Caco-2 (cell line): Measurements from ENCODE around the gene RARRES2. TPM values are rescaled to one million over a fixed set of nuclear protein-coding genes. Genes with fewer than 3 reads are reported as not detected.

Experiments used
- BruUV-seq: library from RNA; stranded (reverse); fragments of 400-500 nt; replicated peaks from 2 replicates; lab custom pipeline; 2021; lab: Mats Ljungman, UMichigan
- CTCF ChIA-PET: fragments of 300-600 bp; sonication (Branson Sonifier 250); formaldehyde crosslinking; loops from one replicate; lab custom pipeline; 2022; ENCODE audit warnings: antibody characterized with exemption; lab: Charles Lee
- POLR2A ChIA-PET: fragments of 300-600 bp; sonication (Branson Sonifier 250); formaldehyde crosslinking; loops from one replicate; lab custom pipeline; 2022; ENCODE audit warnings: antibody characterized with exemption; lab: Charles Lee
- DNase-seq, 2 experiments: peaks; one replicate each; pipeline versions ENCODE4 v3.0.0 to v3.0.0-alpha.2; 2020 to 2022
- H3K27me3 ChIP-seq: replicated peaks from 2 replicates; pipeline ENCODE4 v1.6.0; 2011; ENCODE audit warnings: low read length; ENCODE audit not compliant: control insufficient read depth, insufficient read depth
- H3K36me3 ChIP-seq: 2 replicates; pipeline ENCODE4 v1.5.1; 2011; ENCODE audit warnings: low read length; ENCODE audit not compliant: control insufficient read depth, insufficient read depth
- H3K4me1 ChIP-seq: fragments of 250-450 bp; sonication (Bioruptor Pico); 2 replicates; pipeline ENCODE4 v1.5.1; 2020; ENCODE audit warnings: mild to moderate bottlenecking
- H3K4me3 ChIP-seq: 2 replicates; pipeline ENCODE4 v1.5.1; 2011; ENCODE audit warnings: low read depth, mild to moderate bottlenecking, control low read depth, low read length
- H3K9me3 ChIP-seq: fragments of 250-450 bp; sonication (Bioruptor Pico); 2 replicates; pipeline ENCODE4 v1.5.1; 2020; ENCODE audit warnings: mild to moderate bottlenecking, moderate library complexity
- H3K27ac Mint-ChIP-seq: one replicate; pipeline ENCODE4 v1.8.0; 2022; ENCODE audit warnings: mixed read lengths; ENCODE audit not compliant: unreplicated experiment
- H3K27me3 Mint-ChIP-seq: one replicate; pipeline ENCODE4 v1.8.0; 2022; ENCODE audit warnings: mixed read lengths; ENCODE audit not compliant: insufficient read depth, unreplicated experiment
- H3K36me3 Mint-ChIP-seq: one replicate; pipeline ENCODE4 v1.8.0; 2022; ENCODE audit warnings: mild to moderate bottlenecking, mixed read lengths; ENCODE audit not compliant: insufficient read depth, unreplicated experiment
- H3K4me1 Mint-ChIP-seq: one replicate; pipeline ENCODE4 v1.8.0; 2022; ENCODE audit warnings: low read depth, mixed read lengths; ENCODE audit not compliant: unreplicated experiment
- H3K4me3 Mint-ChIP-seq: one replicate; pipeline ENCODE4 v1.8.0; 2022; ENCODE audit warnings: mild to moderate bottlenecking, moderate library complexity, mixed read lengths; ENCODE audit not compliant: unreplicated experiment
- H3K9me3 Mint-ChIP-seq: one replicate; pipeline ENCODE4 v1.8.0; 2022; ENCODE audit warnings: mixed read lengths; ENCODE audit not compliant: unreplicated experiment
- CTCF ChIP-seq, 2 experiments: fragments of 200-600 bp in 1 of 2; IDR thresholded peaks; 1 replicate in 1 of 2; 2 replicates in 1 of 2; pipeline versions ENCODE4 v1.5.1 to v1.8.0; 2011 to 2022; ENCODE audit warnings: antibody characterized with exemption in 1 of 2, control low read depth in 1 of 2, inconsistent platforms in 1 of 2, low read depth in 1 of 2, low read length in 1 of 2, mild to moderate bottlenecking in 1 of 2, moderate library complexity in 1 of 2; ENCODE audit not compliant: insufficient read depth in 1 of 2, severe bottlenecking in 1 of 2, unreplicated experiment in 1 of 2
- intact Hi-C: fragments of 100-400 bp; cut with micrococcal nuclease; formaldehyde crosslinking; loops from one replicate; pipeline ENCODE4 v1.10.0; 2022; ENCODE audit not compliant: unreplicated experiment
- total RNA-seq: library from RNA; stranded (reverse); gene quantifications from 2 replicates; pipeline ENCODE4 v1.2.3, GENCODE V29; 2022

Gene RARRES2
- total RNA-seq, 1 experiment from 2014 or later, result not detected

- H3K4me3 Mint-ChIP-seq, result no peak overlapping the region
- ChIA-PET POLR2A (no interaction called here), CTCF (no interaction called here)
- no peak for DNase-seq
- H3K36me3 Mint-ChIP-seq, result peaks cover 8% of the 10 kb centered on the region
- Histone ChIP-seq H3K4me3 (no peak overlapping the region), H3K9me3 (0 out of 2 replicates have a peak, but pooled peaks cover 6% of the 10 kb centered on the region), H3K27me3 (no peaks in the 10 kb centered on the region), H3K4me1 (no peaks in the 10 kb centered on the region), H3K36me3 (no peaks in the 10 kb centered on the region)
- no peak overlapping the region for H3K27ac Mint-ChIP-seq
- intact Hi-C loops, result no loop called here
- no peak for TF ChIP-seq CTCF (IDR thresholded peaks at IDR 0.05; ENCODE audit: insufficient read depth in 1 of 2, low read depth in 1 of 2, low read length in 1 of 2, severe bottlenecking in 1 of 2, unreplicated experiment in 1 of 2)
- BruUV-seq, result no TSS peak
- H3K4me1 Mint-ChIP-seq, result no peaks in the 10 kb centered on the region
- H3K9me3 Mint-ChIP-seq, result no peaks in the 10 kb centered on the region
- H3K27me3 Mint-ChIP-seq, result no peaks in the 10 kb centered on the region
These were observed 560 bp downstream of the RARRES2 start for GRCh38 chr7:150340875-150341262.

GRCh38 chr7:150340024-150340749 lies 1.2 kb downstream of the RARRES2 start:
- Mint-ChIP-seq H3K27me3 (no peaks in the 10 kb centered on the region), H3K9me3 (no peaks in the 10 kb centered on the region), H3K36me3 (peaks cover 8% of the 10 kb centered on the region), H3K27ac (peak overlapping the region; percentile 15), H3K4me3 (no peak overlapping the region), H3K4me1 (no peaks in the 10 kb centered on the region)
- Histone ChIP-seq H3K4me1 (no peaks in the 10 kb centered on the region), H3K4me3 (no peak overlapping the region), H3K27me3 (no peaks in the 10 kb centered on the region), H3K9me3 (0 out of 2 replicates have a peak, but pooled peaks cover 6% of the 10 kb centered on the region), H3K36me3 (no peaks in the 10 kb centered on the region)
- no TSS peak for BruUV-seq
- no peak for TF ChIP-seq CTCF (IDR thresholded peaks at IDR 0.05; ENCODE audit: insufficient read depth in 1 of 2, low read depth in 1 of 2, low read length in 1 of 2, severe bottlenecking in 1 of 2, unreplicated experiment in 1 of 2)
- no peak for DNase-seq
- intact Hi-C loops, result no loop called here
- CTCF ChIA-PET, result no interaction called here
- POLR2A ChIA-PET, result no interaction called here

GRCh38 chr7:150339409-150339809 lies 2.0 kb downstream of the RARRES2 start:
- peaks cover 8% of the 10 kb centered on the region for H3K36me3 Mint-ChIP-seq
- H3K4me3 ChIP-seq, result no peak overlapping the region

More at GRCh38 chr7:150339409-150339809, 2.0 kb downstream of the RARRES2 start:
- Histone ChIP-seq H3K27me3 (no peaks in the 10 kb centered on the region), H3K36me3 (no peaks in the 10 kb centered on the region), H3K9me3 (0 out of 2 replicates have a peak, but pooled peaks cover 5% of the 10 kb centered on the region), H3K4me1 (no peaks in the 10 kb centered on the region)
- Mint-ChIP-seq H3K9me3 (no peaks in the 10 kb centered on the region), H3K27ac (peak overlapping the region; percentile 15), H3K27me3 (no peaks in the 10 kb centered on the region), H3K4me1 (no peaks in the 10 kb centered on the region), H3K4me3 (no peak overlapping the region)
- intact Hi-C loops, result no loop called here
- POLR2A ChIA-PET, result no interaction called here
- CTCF ChIA-PET, result no interaction called here
- no TSS peak for BruUV-seq
- no peak for DNase-seq
- no peak for TF ChIP-seq CTCF (IDR thresholded peaks at IDR 0.05; ENCODE audit: insufficient read depth in 1 of 2, low read depth in 1 of 2, low read length in 1 of 2, severe bottlenecking in 1 of 2, unreplicated experiment in 1 of 2)
